ENCODE data around the gene HNRNPAB.

The HNRNPAB gene

DNA sequence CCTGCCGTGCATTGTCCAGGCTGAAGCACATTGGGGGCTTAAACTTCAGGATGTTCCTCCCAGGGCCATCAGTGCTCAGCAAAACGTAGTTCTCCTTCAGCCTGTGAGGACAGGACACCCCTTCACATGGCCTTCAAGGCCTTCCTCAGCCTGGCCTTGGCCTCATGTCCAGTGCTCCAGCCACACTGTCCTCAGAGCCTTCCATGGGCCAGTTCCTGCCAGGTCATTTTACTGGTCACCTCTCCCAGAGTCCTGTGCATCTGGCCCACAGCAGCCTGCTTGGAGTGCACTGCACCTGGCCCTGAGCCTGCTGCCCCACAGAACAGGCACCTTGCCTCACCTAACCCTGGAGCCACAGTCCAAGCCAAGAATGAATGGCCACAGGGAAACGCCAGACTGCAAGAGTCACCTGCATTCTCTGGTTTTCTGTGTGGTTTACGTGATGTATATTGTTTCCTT, 8.7 kb downstream of the HNRNPAB start:
- Histone ChIP-seq H3K9me3 (ENCODE audit: insufficient read depth, low read depth, low read length) (no peaks in the 10 kb centered on the region), H4K20me1 (ENCODE audit: insufficient read depth, low read length, poor library complexity, severe bottlenecking) (peaks cover 39% of the 10 kb centered on the region), H3K9me2 (replicated peaks; ENCODE audit: low read depth, low read length) (no peaks in the 10 kb centered on the region), H3K4me1 (ENCODE audit: insufficient read depth, low read length, poor library complexity, severe bottlenecking) (peaks cover 7% of the 10 kb centered on the region), H3K4me2 (ENCODE audit: low read depth, low read length, poor library complexity, severe bottlenecking) (no peak overlapping the region), H3K27me3 (ENCODE audit: insufficient read depth, low read length, poor library complexity, severe bottlenecking) (no peaks in the 10 kb centered on the region), H3F3A (ENCODE audit: low read depth) (no peaks in the 10 kb centered on the region), H3K36me3 (ENCODE audit: insufficient read depth, low read length) (peaks cover 69% of the 10 kb centered on the region), H3K9ac (ENCODE audit: low read depth, low read length, poor library complexity, severe bottlenecking) (no peak overlapping the region), H2AFZ (ENCODE audit: low read length) (no peak overlapping the region), H3K4me3 (ENCODE audit: low read length, poor library complexity, severe bottlenecking) (no peak overlapping the region), H3K79me2 (ENCODE audit: insufficient read depth, low read length) (peaks cover 30% of the 10 kb centered on the region)
- TF ChIP-seq, protein P1, sequence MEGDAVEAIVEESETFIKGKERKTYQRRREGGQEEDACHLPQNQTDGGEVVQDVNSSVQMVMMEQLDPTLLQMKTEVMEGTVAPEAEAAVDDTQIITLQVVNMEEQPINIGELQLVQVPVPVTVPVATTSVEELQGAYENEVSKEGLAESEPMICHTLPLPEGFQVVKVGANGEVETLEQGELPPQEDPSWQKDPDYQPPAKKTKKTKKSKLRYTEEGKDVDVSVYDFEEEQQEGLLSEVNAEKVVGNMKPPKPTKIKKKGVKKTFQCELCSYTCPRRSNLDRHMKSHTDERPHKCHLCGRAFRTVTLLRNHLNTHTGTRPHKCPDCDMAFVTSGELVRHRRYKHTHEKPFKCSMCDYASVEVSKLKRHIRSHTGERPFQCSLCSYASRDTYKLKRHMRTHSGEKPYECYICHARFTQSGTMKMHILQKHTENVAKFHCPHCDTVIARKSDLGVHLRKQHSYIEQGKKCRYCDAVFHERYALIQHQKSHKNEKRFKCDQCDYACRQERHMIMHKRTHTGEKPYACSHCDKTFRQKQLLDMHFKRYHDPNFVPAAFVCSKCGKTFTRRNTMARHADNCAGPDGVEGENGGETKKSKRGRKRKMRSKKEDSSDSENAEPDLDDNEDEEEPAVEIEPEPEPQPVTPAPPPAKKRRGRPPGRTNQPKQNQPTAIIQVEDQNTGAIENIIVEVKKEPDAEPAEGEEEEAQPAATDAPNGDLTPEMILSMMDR (conservative IDR thresholded peaks at IDR 0.05; ENCODE audit: low read length) = no peak
- TF ChIP-seq EZH2phosphoT487 (IDR thresholded peaks at IDR 0.05; ENCODE audit: borderline replicate concordance) = no peak

- Histone ChIP-seq H3K36me3 (ENCODE audit: insufficient read depth, low read length) (peaks cover 62% of the 10 kb centered on the region), H3K4me1 (ENCODE audit: insufficient read depth, low read length, poor library complexity, severe bottlenecking) (peaks cover 4% of the 10 kb centered on the region), H3K9me3 (ENCODE audit: insufficient read depth, low read depth, low read length) (no peaks in the 10 kb centered on the region), H3F3A (ENCODE audit: low read depth) (no peaks in the 10 kb centered on the region), H2AFZ (ENCODE audit: low read length) (no peak overlapping the region), H4K20me1 (ENCODE audit: insufficient read depth, low read length, poor library complexity, severe bottlenecking) (peaks cover 32% of the 10 kb centered on the region), H3K4me2 (ENCODE audit: low read depth, low read length, poor library complexity, severe bottlenecking) (no peak overlapping the region), H3K9me2 (replicated peaks; ENCODE audit: low read depth, low read length) (no peaks in the 10 kb centered on the region), H3K9ac (ENCODE audit: low read depth, low read length, poor library complexity, severe bottlenecking) (no peak overlapping the region), H3K79me2 (ENCODE audit: insufficient read depth, low read length) (peaks cover 23% of the 10 kb centered on the region), H3K27me3 (ENCODE audit: insufficient read depth, low read length, poor library complexity, severe bottlenecking) (no peaks in the 10 kb centered on the region), H3K4me3 (ENCODE audit: low read length, poor library complexity, severe bottlenecking) (no peak overlapping the region)
- TF ChIP-seq, protein P1 (conservative IDR thresholded peaks at IDR 0.05; ENCODE audit: low read length) = no peak
- no peak for TF ChIP-seq EZH2phosphoT487 (IDR thresholded peaks at IDR 0.05; ENCODE audit: borderline replicate concordance)
Observed at GRCh38 chr5:178213748-178214151, 9.4 kb downstream of the HNRNPAB start.

DNA sequence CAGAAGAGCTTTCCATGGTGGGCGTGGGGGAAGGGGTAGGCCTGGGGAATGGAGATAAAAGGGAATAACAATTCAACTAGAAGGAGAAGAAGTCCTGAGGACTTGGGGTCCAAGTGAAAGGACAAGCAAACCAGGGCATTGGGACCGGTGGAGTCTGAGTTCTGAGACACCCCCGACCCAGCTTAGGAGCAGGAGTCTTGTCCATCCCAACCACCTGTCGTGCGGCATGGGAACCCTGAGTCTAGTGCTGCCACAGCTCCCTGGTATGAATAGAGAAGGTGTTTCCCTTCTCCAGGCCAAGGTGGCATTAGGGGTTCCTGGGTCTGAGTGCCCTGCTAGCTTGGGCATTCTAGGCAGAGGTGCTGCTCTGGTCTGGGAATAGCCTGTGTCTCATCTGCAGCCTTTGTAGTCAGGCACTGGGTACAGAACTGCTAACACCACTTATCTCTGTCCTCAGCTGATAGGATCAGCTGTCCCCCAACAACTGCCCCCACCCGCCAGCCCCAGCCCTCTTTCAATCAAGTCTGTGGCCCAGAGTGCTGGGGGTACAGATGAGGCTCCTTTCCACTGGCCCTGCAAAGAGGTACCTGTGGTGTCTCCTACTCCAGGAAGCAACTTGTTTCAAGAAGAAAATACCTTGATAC, 9.9 kb downstream of the HNRNPAB start:
- TF ChIP-seq EZH2phosphoT487 (IDR thresholded peaks at IDR 0.05; ENCODE audit: borderline replicate concordance) = no peak
- TF ChIP-seq, protein P1 (conservative IDR thresholded peaks at IDR 0.05; ENCODE audit: low read length) = no peak
- Histone ChIP-seq H3K4me3 (ENCODE audit: low read length, poor library complexity, severe bottlenecking) (no peak overlapping the region), H3K9ac (ENCODE audit: low read depth, low read length, poor library complexity, severe bottlenecking) (no peak overlapping the region), H2AFZ (ENCODE audit: low read length) (no peak overlapping the region), H3F3A (ENCODE audit: low read depth) (no peaks in the 10 kb centered on the region), H3K9me3 (ENCODE audit: insufficient read depth, low read depth, low read length) (no peaks in the 10 kb centered on the region), H3K36me3 (ENCODE audit: insufficient read depth, low read length) (peaks cover 57% of the 10 kb centered on the region; the same call in 1 of the 2 replicates), H3K9me2 (replicated peaks; ENCODE audit: low read depth, low read length) (no peaks in the 10 kb centered on the region), H3K27me3 (ENCODE audit: insufficient read depth, low read length, poor library complexity, severe bottlenecking) (no peaks in the 10 kb centered on the region), H4K20me1 (ENCODE audit: insufficient read depth, low read length, poor library complexity, severe bottlenecking) (peaks cover 26% of the 10 kb centered on the region), H3K4me2 (ENCODE audit: low read depth, low read length, poor library complexity, severe bottlenecking) (no peak overlapping the region), H3K4me1 (ENCODE audit: insufficient read depth, low read length, poor library complexity, severe bottlenecking) (no peaks in the 10 kb centered on the region), H3K79me2 (ENCODE audit: insufficient read depth, low read length) (peaks cover 18% of the 10 kb centered on the region; the same call in 1 of the 2 replicates)
